Chondrocyte (in vitro differentiated cells): ENCODE measurements around the gene RAB11FIP4. TPM values are rescaled to one million over a fixed set of nuclear protein-coding genes. Genes with fewer than 3 reads are reported as not detected.

Experiments
- DNase-seq: peaks from one replicate; pipeline ENCODE4 v3.0.0; 2021; ENCODE audit warnings: mixed read lengths, low spot score
- H3K27ac Mint-ChIP-seq: one replicate; pipeline ENCODE4 v1.8.0; 2021; ENCODE audit warnings: mild to moderate bottlenecking, moderate library complexity, mixed read lengths; ENCODE audit not compliant: unreplicated experiment
- H3K27me3 Mint-ChIP-seq: 2 replicates; pipeline ENCODE4 v1.8.0; 2021; ENCODE audit warnings: low read depth, mixed read lengths
- H3K36me3 Mint-ChIP-seq: 2 replicates; pipeline ENCODE4 v1.8.0; 2021; ENCODE audit warnings: low read depth, mixed read lengths
- H3K4me1 Mint-ChIP-seq: 2 replicates; pipeline ENCODE4 v1.8.0; 2021; ENCODE audit warnings: low read depth, mild to moderate bottlenecking, mixed read lengths
- H3K4me3 Mint-ChIP-seq: one replicate; pipeline ENCODE4 v1.8.0; 2021; ENCODE audit warnings: mild to moderate bottlenecking, moderate library complexity, mixed read lengths; ENCODE audit not compliant: unreplicated experiment
- H3K9me3 Mint-ChIP-seq: 2 replicates; pipeline ENCODE4 v1.8.0; 2021; ENCODE audit warnings: low read depth, mixed read lengths
- total RNA-seq: library from RNA; stranded (reverse); gene quantifications from 3 replicates; pipeline ENCODE4 v1.2.1, GENCODE V29; 2021
- TF ChIP-seq, protein P1 (sequence below): fragments of 200-600 bp; sonication (generic); IDR thresholded peaks from 2 replicates; pipeline ENCODE4 v1.5.0; 2021; ENCODE audit warnings: antibody characterized with exemption, mild to moderate bottlenecking, moderate library complexity

The RAB11FIP4 gene
- total RNA-seq, 1 donor from 2014 or later, result 0.30 TPM

DNA sequence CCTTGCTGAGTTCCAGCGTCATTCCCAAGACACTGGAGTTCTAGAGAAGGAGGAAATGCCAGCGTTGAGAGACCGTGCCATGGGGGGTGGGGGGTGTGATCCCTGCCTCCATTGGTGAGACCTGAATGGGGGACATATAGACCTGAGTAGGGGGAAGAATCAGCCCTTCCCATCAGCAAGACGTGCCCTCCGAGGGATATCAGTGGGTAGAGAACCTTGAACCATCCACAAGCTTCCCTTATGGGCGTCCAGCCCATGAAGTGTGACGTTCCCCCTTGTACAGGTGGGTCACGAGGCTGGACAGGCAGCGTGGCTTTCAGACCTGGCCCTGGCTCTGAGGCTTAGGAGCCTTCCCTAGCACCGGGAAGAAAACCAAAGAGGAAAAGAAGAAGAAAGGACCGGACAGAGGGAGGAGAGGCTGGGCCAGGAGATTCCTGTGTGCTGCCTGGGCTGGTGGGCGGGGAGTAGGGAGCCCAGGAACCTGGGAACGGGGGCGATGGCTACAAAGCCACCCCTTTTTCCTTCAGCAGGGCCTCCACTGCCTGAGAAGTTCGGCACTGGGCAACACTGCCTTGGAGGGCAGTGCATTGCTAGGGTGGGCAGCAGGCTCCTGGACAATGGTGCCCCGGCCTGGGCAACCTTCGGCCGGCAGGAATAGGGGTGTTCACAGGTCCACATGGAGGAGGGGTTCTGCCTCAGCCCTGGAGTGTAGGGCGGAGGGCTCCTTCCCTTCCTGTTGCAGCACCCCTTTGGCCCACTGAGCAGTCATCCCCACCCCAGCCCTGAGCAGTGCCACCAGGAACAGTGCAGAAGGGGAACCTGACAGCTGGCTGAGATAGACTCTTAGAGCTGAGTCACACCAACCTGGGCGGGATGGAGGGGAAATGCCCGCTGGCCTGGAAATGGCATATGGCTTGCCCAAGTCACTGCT, 7.2 kb downstream of the RAB11FIP4 start:
- Mint-ChIP-seq H3K27ac (no peak overlapping the region), H3K4me1 (no peaks in the 10 kb centered on the region), H3K4me3 (no peak overlapping the region), H3K9me3 (no peaks in the 10 kb centered on the region), H3K36me3 (no peaks in the 10 kb centered on the region), H3K27me3 (peaks cover 18% of the 10 kb centered on the region)
- peak; percentile 75 for DNase-seq
- TF ChIP-seq, protein P1, sequence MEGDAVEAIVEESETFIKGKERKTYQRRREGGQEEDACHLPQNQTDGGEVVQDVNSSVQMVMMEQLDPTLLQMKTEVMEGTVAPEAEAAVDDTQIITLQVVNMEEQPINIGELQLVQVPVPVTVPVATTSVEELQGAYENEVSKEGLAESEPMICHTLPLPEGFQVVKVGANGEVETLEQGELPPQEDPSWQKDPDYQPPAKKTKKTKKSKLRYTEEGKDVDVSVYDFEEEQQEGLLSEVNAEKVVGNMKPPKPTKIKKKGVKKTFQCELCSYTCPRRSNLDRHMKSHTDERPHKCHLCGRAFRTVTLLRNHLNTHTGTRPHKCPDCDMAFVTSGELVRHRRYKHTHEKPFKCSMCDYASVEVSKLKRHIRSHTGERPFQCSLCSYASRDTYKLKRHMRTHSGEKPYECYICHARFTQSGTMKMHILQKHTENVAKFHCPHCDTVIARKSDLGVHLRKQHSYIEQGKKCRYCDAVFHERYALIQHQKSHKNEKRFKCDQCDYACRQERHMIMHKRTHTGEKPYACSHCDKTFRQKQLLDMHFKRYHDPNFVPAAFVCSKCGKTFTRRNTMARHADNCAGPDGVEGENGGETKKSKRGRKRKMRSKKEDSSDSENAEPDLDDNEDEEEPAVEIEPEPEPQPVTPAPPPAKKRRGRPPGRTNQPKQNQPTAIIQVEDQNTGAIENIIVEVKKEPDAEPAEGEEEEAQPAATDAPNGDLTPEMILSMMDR, result no peak

DNA sequence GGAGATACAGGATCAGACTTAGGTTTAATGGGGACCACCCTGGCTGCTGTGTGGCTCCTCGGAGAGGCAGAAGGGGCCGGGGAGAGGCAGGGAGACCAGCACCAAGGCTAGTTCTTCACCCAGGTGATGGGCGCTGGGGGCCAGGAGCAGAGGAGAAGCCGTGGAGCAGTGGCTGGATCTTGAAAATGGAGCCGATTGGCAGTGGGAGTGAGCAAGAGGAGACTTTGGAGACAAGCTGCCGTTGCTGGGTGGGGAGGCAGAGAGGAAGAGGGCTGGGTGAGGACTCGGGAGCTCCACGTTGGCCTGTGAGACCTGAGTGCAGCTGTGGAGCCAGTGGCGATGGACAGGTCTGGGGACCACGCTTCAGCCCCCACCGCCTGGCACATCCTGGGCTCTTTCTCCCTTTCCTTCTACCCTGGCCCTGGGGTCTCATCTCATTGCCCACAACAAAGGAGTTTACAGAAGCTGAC, 9.0 kb downstream of the RAB11FIP4 start:
- TF ChIP-seq, protein P1, result no peak
- Mint-ChIP-seq H3K4me1 (no peaks in the 10 kb centered on the region), H3K36me3 (no peaks in the 10 kb centered on the region), H3K4me3 (no peak overlapping the region), H3K9me3 (no peaks in the 10 kb centered on the region), H3K27ac (no peak overlapping the region), H3K27me3 (peaks cover 15% of the 10 kb centered on the region)
- peak; percentile 69 for DNase-seq

DNA sequence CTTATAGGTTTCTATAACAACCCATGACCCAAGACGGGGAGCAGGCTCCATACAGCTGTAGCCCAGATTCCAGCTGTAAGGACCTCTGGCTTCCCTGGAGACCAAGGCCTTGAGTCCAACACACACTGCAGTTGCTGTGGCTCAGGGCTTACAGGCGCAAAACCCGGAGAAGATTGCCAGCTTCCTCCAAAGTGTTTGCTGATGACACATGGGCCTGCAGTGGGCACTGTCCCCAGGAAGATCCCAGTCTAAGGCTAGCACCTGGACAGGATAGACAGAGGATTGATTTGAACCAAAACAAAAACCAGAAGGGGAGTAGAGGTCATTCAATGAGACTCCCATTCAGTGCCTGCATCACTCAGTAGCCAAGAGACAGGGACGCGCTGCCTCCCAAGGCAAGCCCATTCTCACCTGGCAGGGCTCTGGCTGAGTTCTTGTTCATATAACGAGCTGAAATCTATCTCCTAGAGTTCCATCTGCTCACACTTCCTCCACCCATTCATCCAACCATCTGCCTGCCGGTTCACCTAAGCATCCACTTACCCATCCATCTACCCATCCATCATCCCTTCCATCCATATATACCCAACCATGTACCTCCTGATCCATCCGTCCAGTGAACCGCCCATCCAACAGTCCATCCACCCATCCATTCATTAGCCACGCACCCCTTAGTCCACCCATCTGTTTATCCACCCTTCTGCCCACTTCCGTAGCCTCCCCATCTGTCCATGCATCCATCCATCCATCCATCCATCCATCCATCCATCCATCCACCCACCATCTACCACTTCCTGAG, 10.2 kb downstream of the RAB11FIP4 start:
- Mint-ChIP-seq H3K27me3 (peaks cover 19% of the 10 kb centered on the region), H3K4me1 (no peaks in the 10 kb centered on the region), H3K36me3 (no peaks in the 10 kb centered on the region), H3K4me3 (no peak overlapping the region), H3K27ac (no peak overlapping the region), H3K9me3 (no peaks in the 10 kb centered on the region)
- TF ChIP-seq, protein P1, result no peak
- peak; percentile 26 for DNase-seq

DNA sequence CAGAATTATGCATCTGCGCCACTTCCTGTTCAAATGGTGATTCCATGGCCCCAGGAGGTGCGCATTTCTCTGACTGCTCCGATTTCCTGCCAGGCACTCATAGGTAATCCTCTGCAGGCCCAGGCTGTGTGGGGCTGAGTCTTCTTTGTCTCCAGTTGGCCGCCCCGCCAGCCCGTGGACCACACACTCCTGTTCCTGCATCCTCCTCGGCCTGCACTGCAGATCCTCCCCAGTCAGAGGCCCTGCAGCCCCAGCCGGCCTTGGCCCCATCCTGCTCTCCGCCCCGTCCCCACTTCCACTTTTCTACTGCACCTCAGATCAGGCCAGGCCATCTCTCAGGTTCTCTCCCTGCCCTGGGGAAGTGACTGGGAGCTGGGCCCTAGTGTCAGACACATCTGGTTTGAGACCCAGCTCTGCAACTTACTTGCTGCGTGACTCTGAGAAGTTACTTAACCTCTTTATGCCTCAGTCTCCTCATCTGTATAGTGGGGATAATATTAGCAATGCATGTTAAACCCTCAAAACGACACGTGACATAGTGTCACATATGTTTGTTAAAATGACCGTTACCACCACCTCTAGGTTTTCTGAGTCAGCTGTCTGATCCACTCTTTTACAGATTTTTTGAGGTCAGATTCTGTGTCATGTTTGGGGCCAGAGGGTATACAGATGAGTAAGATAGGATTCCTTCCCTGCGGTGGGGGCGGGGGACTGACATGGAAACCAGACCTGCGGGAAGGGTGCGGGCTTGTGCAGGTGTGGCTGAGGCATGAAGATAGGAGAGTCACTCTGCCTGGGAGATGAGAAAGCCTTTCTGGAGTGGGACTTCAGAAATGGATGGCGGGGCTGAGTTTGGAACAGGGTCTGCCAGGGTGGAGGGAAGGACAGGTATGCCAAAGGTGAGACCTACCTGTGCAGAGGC, 12.8 kb downstream of the RAB11FIP4 start:
- H3K27me3 Mint-ChIP-seq, result peaks cover 33% of the 10 kb centered on the region
- peak; percentile 82 for DNase-seq
- no peaks in the 10 kb centered on the region for H3K36me3 Mint-ChIP-seq
- no peak overlapping the region for H3K27ac Mint-ChIP-seq
- H3K9me3 Mint-ChIP-seq, result no peaks in the 10 kb centered on the region
- H3K4me3 Mint-ChIP-seq, result no peak overlapping the region
- TF ChIP-seq, protein P1, result no peak
- no peaks in the 10 kb centered on the region for H3K4me1 Mint-ChIP-seq
